Dermis microvascular lymphatic vessel endothelial cell (primary cell): ENCODE measurements around the gene GTF2H2C. TPM values are rescaled to one million over a fixed set of nuclear protein-coding genes. Genes with fewer than 3 reads are reported as not detected.
"Not testable (repeated sequence)": the region's sequence is repeated elsewhere in the genome, so short reads cannot be mapped to it uniquely, and the experiment has no call there.

Experiments
- DNase-seq, 2 donors: peaks; one replicate each; pipeline versions ENCODE4 v3.0.0 to v3.0.0-alpha.2; 2010; ENCODE audit warnings: low read depth in 2 of 2
- total RNA-seq: library from RNA; depleted of rRNA; stranded (reverse); fragments of >200 nt; gene quantifications from 2 replicates; pipeline ENCODE4 v1.2.1, GENCODE V29; 2014

The GTF2H2C gene
- total RNA-seq, 1 donor from 2014 or later, result 25.3 TPM

- not testable (repeated sequence) for DNase-seq
These were observed 6.2 kb downstream of the GTF2H2C start for GRCh38 chr5:69566172-69566571.

GRCh38 chr5:69568072-69568471 is 8.1 kb downstream of the GTF2H2C start:
- DNase-seq, result not testable (repeated sequence)

- DNase-seq, result not testable (repeated sequence)
These were observed 23.4 kb downstream of the GTF2H2C start for GRCh38 chr5:69583356-69583755.

- not testable (repeated sequence) for DNase-seq
These were observed 36.3 kb downstream of the GTF2H2C start for GRCh38 chr5:69596114-69596840.

- DNase-seq, result not testable (repeated sequence)
These were observed 42.0 kb downstream of the GTF2H2C start for GRCh38 chr5:69601947-69602346.

GRCh38 chr5:69606839-69607238 is 46.8 kb downstream of the GTF2H2C start:
- DNase-seq, result not testable (repeated sequence)

GRCh38 chr5:69607750-69608149 is 47.8 kb downstream of the GTF2H2C start:
- not testable (repeated sequence) for DNase-seq

- DNase-seq, result not testable (repeated sequence)
These were observed 49.0 kb downstream of the GTF2H2C start for GRCh38 chr5:69608861-69609496.

GRCh38 chr5:69614843-69615242 is 54.9 kb downstream of the GTF2H2C start:
- DNase-seq, result not testable (repeated sequence)

GRCh38 chr5:69631879-69632278 is 71.9 kb downstream of the GTF2H2C start:
- DNase-seq, result not testable (repeated sequence)

Other genes with a start within 250 kb of the GTF2H2C start
- 2.9 and 3.0 TPM in 2 replicates for gene CCDC125, start 227.4 kb upstream of the GTF2H2C start, total RNA-seq
- gene AK6, start 190.7 kb upstream of the GTF2H2C start, total RNA-seq, result 15.6 and 16.7 TPM in 2 replicates
- gene TAF9, start 190.7 kb upstream of the GTF2H2C start, total RNA-seq, result 63.3 and 78.7 TPM in 2 replicates
- 9.0 and 11.7 TPM in 2 replicates for gene RAD17, start 190.4 kb upstream of the GTF2H2C start, total RNA-seq
- 0.90 and 1.6 TPM in 2 replicates for gene MARVELD2, start 145.1 kb upstream of the GTF2H2C start, total RNA-seq
- gene OCLN, start 67.4 kb upstream of the GTF2H2C start, total RNA-seq, result 0.90 and 1.5 TPM in 2 replicates